ENCODE measurements around the gene HEG1. TPM values are rescaled to one million over a fixed set of nuclear protein-coding genes. Genes with fewer than 3 reads are reported as not detected.

The HEG1 gene
- total RNA-seq, 4 donors from 2014 or later: 55.9 to 85.5 (median 78.9) TPM

GRCh38 chr3:124995460-124995994 is 60.3 kb downstream of the HEG1 start:
- TF ChIP-seq CTCF (IDR thresholded peaks at IDR 0.05) (peak; percentile 44 to 85 (median 72)), POLR2AphosphoS5 (IDR thresholded peaks at IDR 0.05) (peak; percentile 6), POLR2A (IDR thresholded peaks at IDR 0.05) (no peak)
- Histone ChIP-seq H3K9me3 (no peaks in the 10 kb centered on the region), H3K4me1 (peaks cover 4 to 59% (median 14%) of the 10 kb centered on the region in 3 donors), H3K27ac (peak overlapping the region in 3 of 4 donors; percentile 68 to 70 (median 69)), H3K4me3 (no peak overlapping the region), H3K36me3 (peaks cover 0 to 97% of the 10 kb centered on the region in 2 donors), H3K27me3 (no peaks in the 10 kb centered on the region)
- 41 to 57% methylated on average over 4 to 6 of the region's 6 CpGs for WGBS, 2 donors (ENCODE audit: low coverage in 1 of 2)
- peak; percentile 72 for ATAC-seq

- TF ChIP-seq POLR2A (IDR thresholded peaks at IDR 0.05): no peak
- peak; percentile 16 for TF ChIP-seq POLR2AphosphoS5 (IDR thresholded peaks at IDR 0.05)
- H3K27me3 ChIP-seq: no peaks in the 10 kb centered on the region
- peaks cover 0 to 38% (median 4%) of the 10 kb centered on the region in 3 donors for H3K4me1 ChIP-seq
- no peak overlapping the region for H3K4me3 ChIP-seq
- ATAC-seq: peak; percentile 78
- H3K27ac ChIP-seq: peak overlapping the region in 3 of 4 donors; percentile 22 to 65 (median 62)
- no peaks in the 10 kb centered on the region for H3K9me3 ChIP-seq
- 40 to 50% methylated on average over 2 to 6 of the region's 7 CpGs for WGBS, 2 donors (ENCODE audit: low coverage in 1 of 2)
- H3K36me3 ChIP-seq: peaks cover 0 to 98% of the 10 kb centered on the region in 2 donors
Measured at GRCh38 chr3:124993466-124993865, 62.3 kb downstream of the HEG1 start.

DNA sequence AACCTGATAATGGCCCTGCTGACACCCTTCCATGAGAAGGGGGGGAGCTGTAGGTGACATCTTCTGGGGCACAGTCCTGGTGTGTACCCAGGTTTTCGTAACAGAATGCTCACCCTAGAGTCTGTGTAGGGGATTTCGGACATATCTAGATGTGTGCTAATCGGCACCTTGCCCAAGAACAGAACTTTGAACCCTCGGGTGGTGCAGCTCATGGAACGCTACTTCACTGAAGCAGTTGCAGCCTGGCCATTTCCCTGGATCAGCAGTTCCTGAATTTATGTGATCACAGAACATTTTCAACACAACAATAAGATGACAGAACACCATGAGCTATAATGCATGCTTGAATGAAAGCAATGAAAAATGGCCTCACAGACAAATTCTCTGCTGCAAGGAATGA is 63.8 kb downstream of the HEG1 start:
- Histone ChIP-seq H3K27ac (no peak overlapping the region), H3K4me1 (peaks cover 0 to 35% (median 7%) of the 10 kb centered on the region in 3 donors), H3K36me3 (peaks cover 0 to 96% of the 10 kb centered on the region in 2 donors), H3K9me3 (no peaks in the 10 kb centered on the region), H3K27me3 (no peaks in the 10 kb centered on the region), H3K4me3 (no peak overlapping the region)
- WGBS, 2 donors (ENCODE audit: low coverage in 1 of 2): 98 to 100% methylated on average over 2 to 4 of the region's 5 CpGs
- no peak for TF ChIP-seq CTCF (IDR thresholded peaks at IDR 0.05)
- TF ChIP-seq POLR2A (IDR thresholded peaks at IDR 0.05): no peak
- no peak for TF ChIP-seq POLR2AphosphoS5 (IDR thresholded peaks at IDR 0.05)
- no peak for TF ChIP-seq EP300 (IDR thresholded peaks at IDR 0.05)
- no peak for ATAC-seq

DNA sequence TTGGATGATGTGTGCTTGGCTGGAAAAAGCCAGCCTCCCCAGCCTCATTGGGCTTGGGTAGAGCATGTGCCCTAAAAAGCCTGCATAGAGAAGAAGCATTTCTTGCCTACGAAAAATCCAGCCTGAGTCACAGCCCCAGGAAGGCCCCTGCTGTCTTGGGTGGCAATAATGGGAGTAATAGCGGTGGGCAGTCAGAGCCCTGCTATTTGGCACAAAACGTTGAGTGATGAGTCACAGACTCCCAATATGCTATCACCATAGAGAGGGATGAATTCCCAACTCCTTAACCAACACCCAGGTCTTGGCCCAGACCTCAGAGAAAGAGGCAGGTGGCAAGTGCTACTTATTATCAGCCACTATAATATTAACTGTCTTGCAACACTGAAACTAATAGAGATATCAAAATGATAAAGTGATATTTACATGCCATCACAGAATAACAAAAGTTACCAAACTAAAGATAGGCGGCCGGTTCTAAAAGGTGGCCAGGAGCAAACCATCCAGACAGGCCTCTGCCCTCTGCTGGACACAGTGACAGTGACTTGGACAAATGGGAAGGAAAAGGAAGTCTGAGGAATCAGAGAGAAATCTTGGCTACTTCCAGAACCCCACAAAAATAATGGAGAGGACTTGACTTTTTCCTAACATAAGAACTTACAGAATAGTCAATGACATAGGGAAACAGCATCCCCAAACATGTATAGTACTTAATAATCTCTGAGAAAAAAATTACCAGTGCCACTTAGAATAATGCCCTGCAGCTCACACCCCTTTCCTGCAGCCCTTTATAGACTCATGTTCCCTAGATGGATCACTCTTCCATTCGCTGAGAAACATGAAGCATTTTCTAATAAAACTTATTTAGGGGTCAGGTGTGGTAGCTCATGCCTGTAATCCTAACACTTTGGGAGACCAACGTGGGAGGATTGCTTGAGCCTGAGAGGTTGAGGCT is 69.3 kb downstream of the HEG1 start:
- H3K36me3 ChIP-seq: peaks cover 0 to 75% of the 10 kb centered on the region in 2 donors
- no peaks in the 10 kb centered on the region for H3K27me3 ChIP-seq
- peaks cover 0 to 45% (median 30%) of the 10 kb centered on the region in 3 donors for H3K4me1 ChIP-seq
- no peak for TF ChIP-seq POLR2A (IDR thresholded peaks at IDR 0.05)
- no peak for TF ChIP-seq EP300 (IDR thresholded peaks at IDR 0.05)
- TF ChIP-seq POLR2AphosphoS5 (IDR thresholded peaks at IDR 0.05): peak; percentile 11
- TF ChIP-seq CTCF (IDR thresholded peaks at IDR 0.05): peak in 3 of 4 experiments; percentile 33 to 53 (median 44)
- H3K9me3 ChIP-seq: no peaks in the 10 kb centered on the region
- 72 to 75% methylated on average over 3 of the region's 7 CpGs for WGBS, 2 donors (ENCODE audit: low coverage in 1 of 2)
- H3K4me3 ChIP-seq: no peak overlapping the region
- ATAC-seq: peak; percentile 47
- H3K27ac ChIP-seq: peak overlapping the region in 3 of 4 donors; percentile 56 to 80 (median 75)

- TF ChIP-seq CTCF (IDR thresholded peaks at IDR 0.05): no peak
- H3K27me3 ChIP-seq: no peaks in the 10 kb centered on the region
- H3K27ac ChIP-seq: peak overlapping the region in 3 of 4 donors; percentile 56 to 80 (median 75)
- peak; percentile 86 for ATAC-seq
- peaks cover 0 to 64% of the 10 kb centered on the region in 2 donors for H3K36me3 ChIP-seq
- H3K9me3 ChIP-seq: no peaks in the 10 kb centered on the region
- H3K4me3 ChIP-seq: no peak overlapping the region
- WGBS, 2 donors (ENCODE audit: low coverage in 1 of 2): 40 to 48% methylated on average over 4 of the region's 4 CpGs
- H3K4me1 ChIP-seq: peaks cover 0 to 45% (median 30%) of the 10 kb centered on the region in 3 donors
Measured at GRCh38 chr3:124985349-124985748, 70.4 kb downstream of the HEG1 start.

Measured in gastroesophageal sphincter (tissue), 4 donors.